Coronary artery (tissue), 2 donors: Measurements from ENCODE around the gene FSTL4.

Source experiments
- DNase-seq: peaks from one replicate; pipeline ENCODE4 v3.0.0-alpha.2; 2017; ENCODE audit warnings: low spot score
- H3K27ac ChIP-seq, 2 donors: fragments of 200-600 bp; sonication (generic); one replicate each; pipeline ENCODE4 v1.5.1; 2016 to 2019
- H3K4me3 ChIP-seq: fragments of 200-600 bp; sonication (generic); 2 replicates; pipeline ENCODE4 v1.5.1; 2016; ENCODE audit warnings: mild to moderate bottlenecking, moderate library complexity
- CTCF ChIP-seq: fragments of 200-600 bp; sonication (generic); IDR thresholded peaks from one replicate; pipeline ENCODE4 v1.5.1; 2019; ENCODE audit warnings: antibody characterized with exemption

Gene FSTL4

GRCh38 chr5:133428072-133428660 lies 184.2 kb downstream of the FSTL4 start:
- H3K27ac ChIP-seq: no peak overlapping the region

GRCh38 chr5:133427121-133427777 lies 185.1 kb downstream of the FSTL4 start:
- no peak for DNase-seq
- H3K27ac ChIP-seq: no peak overlapping the region
- no peak for TF ChIP-seq CTCF

More at GRCh38 chr5:133428072-133428660, 184.2 kb downstream of the FSTL4 start:
- DNase-seq: no peak
- no peak overlapping the region for H3K4me3 ChIP-seq
- no peak for TF ChIP-seq CTCF

GRCh38 chr5:133426264-133426663 lies 186.1 kb downstream of the FSTL4 start:
- no peak for DNase-seq
- no peak for TF ChIP-seq CTCF
- H3K27ac ChIP-seq: no peak overlapping the region
- H3K4me3 ChIP-seq: no peak overlapping the region

More at GRCh38 chr5:133427121-133427777, 185.1 kb downstream of the FSTL4 start:
- H3K4me3 ChIP-seq: no peak overlapping the region

GRCh38 chr5:133425764-133426163 lies 186.6 kb downstream of the FSTL4 start:
- no peak for DNase-seq

GRCh38 chr5:133425222-133425621 lies 187.1 kb downstream of the FSTL4 start:
- no peak for TF ChIP-seq CTCF
- no peak overlapping the region for H3K27ac ChIP-seq
- no peak for DNase-seq
- H3K4me3 ChIP-seq: no peak overlapping the region

More at GRCh38 chr5:133425764-133426163, 186.6 kb downstream of the FSTL4 start:
- Histone ChIP-seq H3K4me3 (no peak overlapping the region), H3K27ac (no peak overlapping the region)
- no peak for TF ChIP-seq CTCF

- no peak overlapping the region for H3K4me3 ChIP-seq
- TF ChIP-seq CTCF: peak; percentile 81
- no peak overlapping the region for H3K27ac ChIP-seq
- no peak for DNase-seq
Observed at GRCh38 chr5:133423618-133424282, 188.6 kb downstream of the FSTL4 start.
